ENCODE measurements around the gene SLC10A7.

Gene SLC10A7, protein sequence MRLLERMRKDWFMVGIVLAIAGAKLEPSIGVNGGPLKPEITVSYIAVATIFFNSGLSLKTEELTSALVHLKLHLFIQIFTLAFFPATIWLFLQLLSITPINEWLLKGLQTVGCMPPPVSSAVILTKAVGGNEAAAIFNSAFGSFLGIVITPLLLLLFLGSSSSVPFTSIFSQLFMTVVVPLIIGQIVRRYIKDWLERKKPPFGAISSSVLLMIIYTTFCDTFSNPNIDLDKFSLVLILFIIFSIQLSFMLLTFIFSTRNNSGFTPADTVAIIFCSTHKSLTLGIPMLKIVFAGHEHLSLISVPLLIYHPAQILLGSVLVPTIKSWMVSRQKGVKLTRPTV
- total RNA-seq: 14.2 to 19.7 (median 16.5) reads per million in 3 donors

- H3K4me1 ChIP-seq (ENCODE audit: control insufficient read depth, insufficient read depth, low read length, poor library complexity, severe bottlenecking): peaks cover 13% of the 10 kb centered on the region
- H3K36me3 ChIP-seq (ENCODE audit: control insufficient read depth, insufficient read depth, low read length): no peaks in the 10 kb centered on the region
- no peaks in the 10 kb centered on the region for H3K9me3 ChIP-seq (ENCODE audit: control insufficient read depth, low read length)
- peak; percentile 19 to 51 (median 44) for DNase-seq
- no peaks in the 10 kb centered on the region for H3K27me3 ChIP-seq (replicated peaks; ENCODE audit: control insufficient read depth, insufficient read depth, low read length, poor library complexity, severe bottlenecking)
- H3K27ac ChIP-seq (ENCODE audit: insufficient read depth, low read length, poor library complexity, severe bottlenecking): peak within 1 kb of the TSS; percentile 74
- H3K4me3 ChIP-seq (ENCODE audit: insufficient read depth, low read depth, low read length, poor library complexity, severe bottlenecking): peak within 1 kb of the TSS; percentile 91
These were observed at the start of gene SLC10A7 for GRCh38 chr4:146521541-146522097. Gene SLC10A7, minus strand, starts transcription at chr4:146521940. Its CDS starts 223 bp downstream, at chr4:146521717.

DNA sequence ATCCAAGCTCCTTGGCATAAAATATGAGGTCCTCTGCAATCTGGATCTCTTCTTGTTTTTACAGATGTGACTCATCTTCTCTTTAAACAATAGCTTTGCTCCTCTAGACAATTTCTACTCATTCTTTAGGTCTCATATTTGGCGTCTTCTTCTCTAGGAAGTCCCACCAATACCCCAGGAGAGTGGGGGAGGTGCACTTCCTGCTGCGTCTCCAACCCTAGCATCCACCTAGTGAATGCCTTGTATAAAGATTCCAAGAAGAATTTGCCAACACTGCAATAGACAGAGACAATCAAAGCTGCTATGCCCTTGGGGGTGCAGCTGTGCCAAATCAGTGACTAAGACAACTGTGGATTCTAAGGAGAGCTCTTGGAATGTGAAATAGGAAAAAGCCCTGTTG is 45.7 kb upstream of the SLC10A7 start:
- Histone ChIP-seq H3K9me3 (ENCODE audit: control insufficient read depth, low read length) (no peaks in the 10 kb centered on the region), H3K4me1 (ENCODE audit: control insufficient read depth, insufficient read depth, low read length, poor library complexity, severe bottlenecking) (no peaks in the 10 kb centered on the region), H3K4me3 (ENCODE audit: insufficient read depth, low read depth, low read length, poor library complexity, severe bottlenecking) (no peak overlapping the region), H3K27me3 (replicated peaks; ENCODE audit: control insufficient read depth, insufficient read depth, low read length, poor library complexity, severe bottlenecking) (no peaks in the 10 kb centered on the region), H3K27ac (ENCODE audit: insufficient read depth, low read length, poor library complexity, severe bottlenecking) (no peak overlapping the region), H3K36me3 (ENCODE audit: control insufficient read depth, insufficient read depth, low read length) (no peaks in the 10 kb centered on the region)
- no peak for DNase-seq

DNA sequence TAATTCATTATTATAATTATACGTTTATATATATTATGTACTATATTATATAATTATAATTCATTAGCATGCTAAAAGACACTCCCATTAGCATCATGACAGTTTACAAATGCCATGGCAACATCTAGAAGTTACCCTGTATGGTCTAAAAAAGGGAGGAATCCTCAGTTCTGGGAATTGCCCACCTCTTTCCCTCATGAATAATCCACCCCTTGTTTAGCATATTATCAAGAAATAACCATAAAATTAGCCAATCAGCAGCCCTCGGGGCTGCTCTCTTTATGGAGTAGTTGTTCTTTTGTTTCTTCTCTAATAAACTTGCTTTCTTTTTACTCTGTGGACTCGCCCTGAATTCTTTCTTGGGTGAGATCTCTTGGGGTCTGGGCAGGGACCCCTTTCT is 42.8 kb upstream of the SLC10A7 start:
- DNase-seq: no peak
- no peaks in the 10 kb centered on the region for H3K36me3 ChIP-seq (ENCODE audit: control insufficient read depth, insufficient read depth, low read length)
- no peaks in the 10 kb centered on the region for H3K9me3 ChIP-seq (ENCODE audit: control insufficient read depth, low read length)
- H3K27me3 ChIP-seq (replicated peaks; ENCODE audit: control insufficient read depth, insufficient read depth, low read length, poor library complexity, severe bottlenecking): no peaks in the 10 kb centered on the region
- no peaks in the 10 kb centered on the region for H3K4me1 ChIP-seq (ENCODE audit: control insufficient read depth, insufficient read depth, low read length, poor library complexity, severe bottlenecking)
- H3K4me3 ChIP-seq (ENCODE audit: insufficient read depth, low read depth, low read length, poor library complexity, severe bottlenecking): no peak overlapping the region
- no peak overlapping the region for H3K27ac ChIP-seq (ENCODE audit: insufficient read depth, low read length, poor library complexity, severe bottlenecking)

DNA sequence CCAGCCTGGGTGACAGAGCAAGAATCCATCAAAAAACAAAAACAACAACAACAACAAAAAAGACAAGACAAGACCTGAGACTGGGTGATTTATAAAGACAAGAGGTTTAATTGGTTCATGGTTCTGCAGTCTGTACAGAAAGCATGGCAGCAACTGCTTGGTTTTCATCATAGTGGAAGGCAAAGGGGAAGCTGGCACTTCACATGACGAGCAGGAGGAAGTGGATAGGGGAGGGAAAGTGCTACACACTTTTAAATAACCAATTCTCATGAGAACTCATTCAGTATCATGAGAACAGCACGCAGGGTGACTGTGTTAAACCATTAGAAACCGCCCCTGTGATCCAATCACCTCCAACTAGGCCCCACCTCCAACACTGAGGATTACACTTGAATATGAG is 28.4 kb upstream of the SLC10A7 start:
- no peak overlapping the region for H3K4me3 ChIP-seq (ENCODE audit: insufficient read depth, low read depth, low read length, poor library complexity, severe bottlenecking)
- H3K4me1 ChIP-seq (ENCODE audit: control insufficient read depth, insufficient read depth, low read length, poor library complexity, severe bottlenecking): no peaks in the 10 kb centered on the region
- no peaks in the 10 kb centered on the region for H3K36me3 ChIP-seq (ENCODE audit: control insufficient read depth, insufficient read depth, low read length)
- H3K27me3 ChIP-seq (replicated peaks; ENCODE audit: control insufficient read depth, insufficient read depth, low read length, poor library complexity, severe bottlenecking): no peaks in the 10 kb centered on the region
- no peak for DNase-seq
- H3K27ac ChIP-seq (ENCODE audit: insufficient read depth, low read length, poor library complexity, severe bottlenecking): no peak overlapping the region
- H3K9me3 ChIP-seq (ENCODE audit: control insufficient read depth, low read length): no peaks in the 10 kb centered on the region

DNA sequence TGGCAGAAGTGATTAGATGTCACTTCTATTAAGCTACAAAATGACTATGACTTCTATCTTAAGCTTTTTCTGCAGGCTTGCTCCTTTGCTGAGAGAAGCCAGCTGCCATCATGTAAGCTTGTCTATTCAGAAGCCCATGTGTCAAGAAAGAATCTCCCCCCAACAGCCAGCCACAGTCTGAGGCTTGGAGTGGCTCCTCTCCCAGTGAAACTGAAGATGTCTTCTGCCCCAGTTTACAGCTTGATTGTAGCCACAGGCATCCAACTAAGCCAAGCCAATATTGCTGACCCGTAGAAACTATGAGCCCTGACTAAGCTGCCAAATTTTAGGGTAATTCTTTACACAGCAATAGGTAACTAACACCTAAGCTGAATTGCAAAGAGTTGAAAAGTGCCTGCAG is 26.7 kb upstream of the SLC10A7 start:
- H3K4me1 ChIP-seq (ENCODE audit: control insufficient read depth, insufficient read depth, low read length, poor library complexity, severe bottlenecking): no peaks in the 10 kb centered on the region
- no peaks in the 10 kb centered on the region for H3K27me3 ChIP-seq (replicated peaks; ENCODE audit: control insufficient read depth, insufficient read depth, low read length, poor library complexity, severe bottlenecking)
- no peak overlapping the region for H3K27ac ChIP-seq (ENCODE audit: insufficient read depth, low read length, poor library complexity, severe bottlenecking)
- H3K4me3 ChIP-seq (ENCODE audit: insufficient read depth, low read depth, low read length, poor library complexity, severe bottlenecking): no peak overlapping the region
- H3K9me3 ChIP-seq (ENCODE audit: control insufficient read depth, low read length): no peaks in the 10 kb centered on the region
- no peaks in the 10 kb centered on the region for H3K36me3 ChIP-seq (ENCODE audit: control insufficient read depth, insufficient read depth, low read length)
- no peak for DNase-seq

- Histone ChIP-seq H3K27ac (ENCODE audit: insufficient read depth, low read length, poor library complexity, severe bottlenecking) (no peak overlapping the region), H3K4me3 (ENCODE audit: insufficient read depth, low read depth, low read length, poor library complexity, severe bottlenecking) (no peak overlapping the region), H3K27me3 (replicated peaks; ENCODE audit: control insufficient read depth, insufficient read depth, low read length, poor library complexity, severe bottlenecking) (no peaks in the 10 kb centered on the region), H3K36me3 (ENCODE audit: control insufficient read depth, insufficient read depth, low read length) (no peaks in the 10 kb centered on the region), H3K9me3 (ENCODE audit: control insufficient read depth, low read length) (no peaks in the 10 kb centered on the region), H3K4me1 (ENCODE audit: control insufficient read depth, insufficient read depth, low read length, poor library complexity, severe bottlenecking) (no peaks in the 10 kb centered on the region)
- DNase-seq: no peak
These were observed 23.4 kb upstream of the SLC10A7 start for GRCh38 chr4:146545102-146545501.

GRCh38 chr4:146534178-146534577 is 12.4 kb upstream of the SLC10A7 start:
- no peaks in the 10 kb centered on the region for H3K36me3 ChIP-seq (ENCODE audit: control insufficient read depth, insufficient read depth, low read length)
- no peak overlapping the region for H3K27ac ChIP-seq (ENCODE audit: insufficient read depth, low read length, poor library complexity, severe bottlenecking)
- no peak for DNase-seq
- H3K4me3 ChIP-seq (ENCODE audit: insufficient read depth, low read depth, low read length, poor library complexity, severe bottlenecking): no peak overlapping the region
- H3K9me3 ChIP-seq (ENCODE audit: control insufficient read depth, low read length): no peaks in the 10 kb centered on the region
- H3K4me1 ChIP-seq (ENCODE audit: control insufficient read depth, insufficient read depth, low read length, poor library complexity, severe bottlenecking): no peaks in the 10 kb centered on the region
- H3K27me3 ChIP-seq (replicated peaks; ENCODE audit: control insufficient read depth, insufficient read depth, low read length, poor library complexity, severe bottlenecking): no peaks in the 10 kb centered on the region

GRCh38 chr4:146525754-146526153 is 4.0 kb upstream of the SLC10A7 start:
- Histone ChIP-seq H3K9me3 (ENCODE audit: control insufficient read depth, low read length) (no peaks in the 10 kb centered on the region), H3K4me3 (ENCODE audit: insufficient read depth, low read depth, low read length, poor library complexity, severe bottlenecking) (no peak overlapping the region), H3K36me3 (ENCODE audit: control insufficient read depth, insufficient read depth, low read length) (no peaks in the 10 kb centered on the region), H3K4me1 (ENCODE audit: control insufficient read depth, insufficient read depth, low read length, poor library complexity, severe bottlenecking) (peaks cover 5% of the 10 kb centered on the region), H3K27ac (ENCODE audit: insufficient read depth, low read length, poor library complexity, severe bottlenecking) (no peak overlapping the region), H3K27me3 (replicated peaks; ENCODE audit: control insufficient read depth, insufficient read depth, low read length, poor library complexity, severe bottlenecking) (no peaks in the 10 kb centered on the region)
- no peak for DNase-seq

- Histone ChIP-seq H3K4me3 (ENCODE audit: insufficient read depth, low read depth, low read length, poor library complexity, severe bottlenecking) (no peak overlapping the region), H3K36me3 (ENCODE audit: control insufficient read depth, insufficient read depth, low read length) (no peaks in the 10 kb centered on the region), H3K27ac (ENCODE audit: insufficient read depth, low read length, poor library complexity, severe bottlenecking) (no peak overlapping the region), H3K4me1 (ENCODE audit: control insufficient read depth, insufficient read depth, low read length, poor library complexity, severe bottlenecking) (peaks cover 13% of the 10 kb centered on the region), H3K27me3 (replicated peaks; ENCODE audit: control insufficient read depth, insufficient read depth, low read length, poor library complexity, severe bottlenecking) (no peaks in the 10 kb centered on the region), H3K9me3 (ENCODE audit: control insufficient read depth, low read length) (no peaks in the 10 kb centered on the region)
- no peak for DNase-seq
These were observed 2.9 kb upstream of the SLC10A7 start for GRCh38 chr4:146524663-146525062.

- Histone ChIP-seq H3K9me3 (ENCODE audit: control insufficient read depth, low read length) (no peaks in the 10 kb centered on the region), H3K36me3 (ENCODE audit: control insufficient read depth, insufficient read depth, low read length) (no peaks in the 10 kb centered on the region), H3K27ac (ENCODE audit: insufficient read depth, low read length, poor library complexity, severe bottlenecking) (peak overlapping the region; percentile 74), H3K4me3 (ENCODE audit: insufficient read depth, low read depth, low read length, poor library complexity, severe bottlenecking) (peak overlapping the region; percentile 91), H3K4me1 (ENCODE audit: control insufficient read depth, insufficient read depth, low read length, poor library complexity, severe bottlenecking) (peaks cover 13% of the 10 kb centered on the region), H3K27me3 (replicated peaks; ENCODE audit: control insufficient read depth, insufficient read depth, low read length, poor library complexity, severe bottlenecking) (no peaks in the 10 kb centered on the region)
- no peak for DNase-seq
These were observed 1.1 kb upstream of the SLC10A7 start for GRCh38 chr4:146522869-146523205.
